HCT116 (cell line): ENCODE results near the gene GAB2. TPM values are rescaled to one million over a fixed set of nuclear protein-coding genes. Genes with fewer than 3 reads are reported as not detected.

Source experiments
- ATAC-seq: fragments of 200-7000 bp; cut with Tn5 transposase; 2 replicates; pipeline ENCODE4 v1.9.1; 2020; ENCODE audit warnings: mild to moderate bottlenecking, moderate library complexity
- BruUV-seq: library from RNA; stranded (reverse); fragments of 400-500 nt; replicated peaks from 2 replicates; lab custom pipeline; 2021; lab: Mats Ljungman, UMichigan
- CTCF ChIA-PET: fragments of 300-600 bp; sonication (Branson Sonifier 250); formaldehyde crosslinking; loops from one replicate; lab custom pipeline; 2021; ENCODE audit warnings: antibody characterized with exemption; lab: Charles Lee
- POLR2A ChIA-PET: fragments of 300-600, 350-600 bp; sonication (Branson Sonifier 250); formaldehyde crosslinking; loops from one replicate; lab custom pipeline; 2021; ENCODE audit warnings: antibody characterized with exemption; lab: Charles Lee
- RAD21 ChIA-PET, 2 experiments: fragments of 300-600 bp; sonication (Branson Sonifier 250); formaldehyde crosslinking; loops; one replicate each; lab custom pipeline; 2023; ENCODE audit warnings: low total read pairs in 2 of 2; ENCODE audit not compliant: uncharacterized antibody in 2 of 2, unreplicated experiment in 2 of 2, low non-redundant PET in 1 of 2; lab: Charles Lee
- DNase-seq: peaks from one replicate; pipeline ENCODE4 v3.0.0-alpha.2; 2010; ENCODE audit warnings: low read depth, low spot score
- H2AFZ ChIP-seq: fragments of 200-600 bp; shearing (Covaris generic), sonication (generic); 2 replicates; pipeline ENCODE4 v1.6.1; 2017; ENCODE audit warnings: low read depth, mixed run types, mixed read lengths, antibody characterized with exemption, low read length; ENCODE audit not compliant: poor library complexity, severe bottlenecking
- H3K27ac ChIP-seq: 2 replicates; pipeline ENCODE4 v1.5.1; 2012; ENCODE audit warnings: low read depth, low read length
- H3K27me3 ChIP-seq: fragments of 200-600 bp; sonication (generic); 2 replicates; pipeline ENCODE4 v1.6.1; 2016; ENCODE audit warnings: mixed run types, low read length, mixed read lengths; ENCODE audit not compliant: insufficient read depth
- H3K36me3 ChIP-seq, 2 experiments: fragments of 200-500 bp in 1 of 2; fragments of 200-600 bp in 1 of 2; sonication (Bioruptor generic) in 1 of 2; sonication (generic) in 1 of 2; 2 replicates each; pipeline versions ENCODE4 v1.5.1 to v1.6.1; 2014 to 2016; ENCODE audit warnings: low read length in 2 of 2, inconsistent platforms in 1 of 2, mixed read lengths in 1 of 2, mixed run types in 1 of 2; ENCODE audit not compliant: insufficient read depth in 2 of 2, control insufficient read depth in 1 of 2
- H3K4me1 ChIP-seq, 2 experiments: fragments of 200-600 bp in 1 of 2; sonication (generic) in 1 of 2; 2 replicates each; pipeline versions ENCODE4 v1.5.1 to v1.6.1; 2012 to 2017; ENCODE audit warnings: low read length in 2 of 2, inconsistent platforms in 1 of 2, mild to moderate bottlenecking in 1 of 2, mixed read lengths in 1 of 2, mixed run types in 1 of 2, moderate library complexity in 1 of 2; ENCODE audit not compliant: insufficient read depth in 2 of 2, control insufficient read depth in 1 of 2
- H3K4me2 ChIP-seq: fragments of 200-600 bp; sonication (generic); 2 replicates; pipeline ENCODE4 v1.6.1; 2017; ENCODE audit warnings: mixed run types, low read length, mixed read lengths
- H3K4me3 ChIP-seq, 2 experiments: fragments of 200-600 bp in 1 of 2; sonication (generic) in 1 of 2; replicated peaks in 1 of 2; 2 replicates each; pipeline ENCODE4 v1.5.1; 2011 to 2016; ENCODE audit warnings: low read length in 2 of 2, control low read depth in 1 of 2, low read depth in 1 of 2, mild to moderate bottlenecking in 1 of 2, mixed read lengths in 1 of 2, mixed run types in 1 of 2
- H3K79me2 ChIP-seq: fragments of 200-600 bp; sonication (generic); 2 replicates; pipeline ENCODE4 v1.6.1; 2017; ENCODE audit warnings: mild to moderate bottlenecking, mixed run types, low read length, moderate library complexity, mixed read lengths; ENCODE audit not compliant: insufficient read depth
- H3K9ac ChIP-seq: fragments of 200-600 bp; sonication (generic); 2 replicates; pipeline ENCODE4 v1.6.1; 2016; ENCODE audit warnings: low read length, mixed read lengths
- H3K9me2 ChIP-seq: fragments of 200-600 bp; sonication (generic), shearing (Covaris generic); 2 replicates; pipeline ENCODE4 v1.6.1; 2017; ENCODE audit warnings: mixed run types, mild to moderate bottlenecking, moderate library complexity; ENCODE audit not compliant: insufficient read depth
- H3K9me3 ChIP-seq, 2 experiments: fragments of 200-500 bp in 1 of 2; fragments of 200-600 bp in 1 of 2; sonication (Bioruptor generic) in 1 of 2; sonication (generic) in 1 of 2; 2 replicates each; pipeline ENCODE4 v1.6.1; 2014 to 2017; ENCODE audit warnings: low read length in 2 of 2, mixed read lengths in 2 of 2, inconsistent platforms in 1 of 2, low read depth in 1 of 2, mild to moderate bottlenecking in 1 of 2, mixed run types in 1 of 2, moderate library complexity in 1 of 2; ENCODE audit not compliant: control insufficient read depth in 1 of 2, insufficient read depth in 1 of 2
- H4K20me1 ChIP-seq: fragments of 200-600 bp; sonication (generic), shearing (Covaris generic); 2 replicates; pipeline ENCODE4 v1.6.1; 2017; ENCODE audit warnings: mixed run types, mild to moderate bottlenecking, moderate library complexity; ENCODE audit not compliant: insufficient read depth
- ATF3 ChIP-seq: IDR thresholded peaks from 2 replicates; pipeline ENCODE4 v1.6.1; 2012
- CBX3 ChIP-seq: IDR thresholded peaks from 2 replicates; pipeline ENCODE4 v1.6.1; 2012; ENCODE audit warnings: low read depth
- CEBPB ChIP-seq: IDR thresholded peaks from 2 replicates; pipeline ENCODE4 v1.6.1; 2012; ENCODE audit warnings: low read depth
- EGR1 ChIP-seq: IDR thresholded peaks from 2 replicates; pipeline ENCODE4 v1.6.1; 2012; ENCODE audit warnings: low read depth
- ELF1 ChIP-seq: IDR thresholded peaks from 2 replicates; pipeline ENCODE4 v1.6.1; 2012; ENCODE audit warnings: low read depth, borderline replicate concordance
- EZH2phosphoT487 ChIP-seq: fragments of 200-600 bp; IDR thresholded peaks from 2 replicates; pipeline ENCODE4 v1.6.1; 2018; ENCODE audit warnings: antibody characterized with exemption, borderline replicate concordance
- FOSL1 ChIP-seq: IDR thresholded peaks from 2 replicates; pipeline ENCODE4 v1.6.1; 2012; ENCODE audit warnings: low read depth
- JUND ChIP-seq: IDR thresholded peaks from 2 replicates; pipeline ENCODE4 v1.6.1; 2012
- MAX ChIP-seq: IDR thresholded peaks from 2 replicates; pipeline ENCODE4 v1.6.1; 2012
- POLR2A ChIP-seq: IDR thresholded peaks from 2 replicates; pipeline ENCODE4 v1.7.0; 2011; ENCODE audit warnings: borderline replicate concordance; ENCODE audit not compliant: insufficient read depth, insufficient read length; ENCODE audit errors: extremely low read depth
- SRF ChIP-seq: IDR thresholded peaks from 2 replicates; pipeline ENCODE4 v1.6.1; 2012; ENCODE audit warnings: low read depth
- intact Hi-C: fragments of 100-400 bp; cut with micrococcal nuclease; formaldehyde crosslinking; loops from 2 replicates; pipeline ENCODE4 v1.10.0; 2022
- total RNA-seq: library from RNA; stranded (reverse); gene quantifications from one replicate; pipeline ENCODE4 v1.2.1, GENCODE V29; 2021; ENCODE audit not compliant: unreplicated experiment

Gene GAB2
- total RNA-seq, 1 experiment from 2014 or later, result 1.9 TPM

- H3K79me2 ChIP-seq, result no peaks in the 10 kb centered on the region
- ChIA-PET RAD21 (no interaction called here), POLR2A (no interaction called here), CTCF (no interaction called here)
- TF ChIP-seq EZH2phosphoT487, result no peak
- no peak for TF ChIP-seq POLR2A
- TF ChIP-seq MAX, result no peak
- TF ChIP-seq ATF3, result no peak
- TF ChIP-seq CEBPB, result no peak
- no peak overlapping the region for H3K4me3 ChIP-seq
- intact Hi-C loops, result no loop called here
- no peak overlapping the region for H2AFZ ChIP-seq
- H4K20me1 ChIP-seq, result no peaks in the 10 kb centered on the region
- DNase-seq, result no peak
- no peaks in the 10 kb centered on the region for H3K9me2 ChIP-seq
- no peaks in the 10 kb centered on the region for H3K27me3 ChIP-seq
- H3K9ac ChIP-seq, result no peak overlapping the region
- no TSS peak for BruUV-seq
- no peaks in the 10 kb centered on the region for H3K9me3 ChIP-seq
- H3K4me1 ChIP-seq, result no peaks in the 10 kb centered on the region
- no peaks in the 10 kb centered on the region for H3K36me3 ChIP-seq
- ATAC-seq, result no peak
- H3K27ac ChIP-seq, result no peak overlapping the region
- H3K4me2 ChIP-seq, result no peak overlapping the region
Observed at GRCh38 chr11:78429209-78429608, 11.6 kb upstream of the GAB2 start.

GRCh38 chr11:78428773-78429172 lies 11.2 kb upstream of the GAB2 start:
- Histone ChIP-seq H3K4me1 (no peaks in the 10 kb centered on the region), H3K36me3 (no peaks in the 10 kb centered on the region), H3K27ac (no peak overlapping the region), H3K9me2 (no peaks in the 10 kb centered on the region), H2AFZ (no peak overlapping the region), H3K4me3 (no peak overlapping the region), H3K4me2 (no peak overlapping the region), H3K9me3 (no peaks in the 10 kb centered on the region), H3K9ac (no peak overlapping the region), H3K27me3 (no peaks in the 10 kb centered on the region), H3K79me2 (no peaks in the 10 kb centered on the region), H4K20me1 (no peaks in the 10 kb centered on the region)
- ATAC-seq (no peak), DNase-seq (no peak)
- no TSS peak for BruUV-seq
- TF ChIP-seq EGR1, result no peak
- TF ChIP-seq FOSL1, result no peak
- TF ChIP-seq JUND, result no peak
- TF ChIP-seq POLR2A, result no peak
- TF ChIP-seq ELF1, result no peak
- no peak for TF ChIP-seq CBX3
- TF ChIP-seq SRF, result no peak
- no peak for TF ChIP-seq CEBPB
- no peak for TF ChIP-seq ATF3
- ChIA-PET CTCF (no interaction called here), POLR2A (no interaction called here), RAD21 (no interaction called here)
- intact Hi-C loops, result no loop called here
